Stimulated activated CD4-positive, alpha-beta T cell treated with anti-CD3 and anti-CD28 coated beads, Interleukin-12 subunit alpha, Interleukin-12 subunit beta, amount 100 ng/mL, for 4 hours (primary cell): ENCODE measurements around the gene LAMTOR4.
"Not testable (repeated sequence)": the region's sequence is repeated elsewhere in the genome, so short reads cannot be mapped to it uniquely, and the experiment has no call there.

Experiments
- DNase-seq: peaks from one replicate; pipeline ENCODE4 v3.0.0-alpha.2; 2020

Gene LAMTOR4

DNA sequence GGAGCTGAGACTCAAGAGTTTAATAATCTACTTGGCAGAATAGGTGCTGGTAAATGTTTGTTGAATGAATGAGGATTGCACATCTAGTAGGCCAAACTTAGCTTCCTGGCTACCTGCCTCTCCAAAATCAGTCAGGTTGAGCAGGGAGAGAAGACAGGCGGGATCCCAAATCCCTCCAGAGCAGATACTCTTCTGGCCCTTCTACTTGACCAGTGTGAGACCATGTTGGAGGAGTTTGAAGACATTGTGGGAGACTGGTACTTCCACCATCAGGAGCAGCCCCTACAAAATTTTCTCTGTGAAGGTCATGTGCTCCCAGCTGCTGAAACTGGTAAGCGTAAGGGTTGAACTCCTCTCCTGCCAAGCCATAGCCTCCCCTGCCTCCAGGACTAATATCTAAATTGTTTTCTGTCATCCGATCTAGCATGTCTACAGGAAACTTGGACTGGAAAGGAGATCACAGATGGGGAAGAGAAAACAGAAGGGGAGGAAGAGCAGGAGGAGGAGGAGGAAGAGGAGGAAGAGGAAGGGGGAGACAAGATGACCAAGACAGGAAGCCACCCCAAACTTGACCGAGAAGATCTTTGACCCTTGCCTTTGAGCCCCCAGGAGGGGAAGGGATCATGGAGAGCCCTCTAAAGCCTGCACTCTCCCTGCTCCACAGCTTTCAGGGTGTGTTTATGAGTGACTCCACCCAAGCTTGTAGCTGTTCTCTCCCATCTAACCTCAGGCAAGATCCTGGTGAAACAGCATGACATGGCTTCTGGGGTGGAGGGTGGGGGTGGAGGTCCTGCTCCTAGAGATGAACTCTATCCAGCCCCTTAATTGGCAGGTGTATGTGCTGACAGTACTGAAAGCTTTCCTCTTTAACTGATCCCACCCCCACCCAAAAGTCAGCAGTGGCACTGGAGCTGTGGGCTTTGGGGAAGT lies 24.2 kb upstream of the LAMTOR4 start:
- no peak for DNase-seq

DNA sequence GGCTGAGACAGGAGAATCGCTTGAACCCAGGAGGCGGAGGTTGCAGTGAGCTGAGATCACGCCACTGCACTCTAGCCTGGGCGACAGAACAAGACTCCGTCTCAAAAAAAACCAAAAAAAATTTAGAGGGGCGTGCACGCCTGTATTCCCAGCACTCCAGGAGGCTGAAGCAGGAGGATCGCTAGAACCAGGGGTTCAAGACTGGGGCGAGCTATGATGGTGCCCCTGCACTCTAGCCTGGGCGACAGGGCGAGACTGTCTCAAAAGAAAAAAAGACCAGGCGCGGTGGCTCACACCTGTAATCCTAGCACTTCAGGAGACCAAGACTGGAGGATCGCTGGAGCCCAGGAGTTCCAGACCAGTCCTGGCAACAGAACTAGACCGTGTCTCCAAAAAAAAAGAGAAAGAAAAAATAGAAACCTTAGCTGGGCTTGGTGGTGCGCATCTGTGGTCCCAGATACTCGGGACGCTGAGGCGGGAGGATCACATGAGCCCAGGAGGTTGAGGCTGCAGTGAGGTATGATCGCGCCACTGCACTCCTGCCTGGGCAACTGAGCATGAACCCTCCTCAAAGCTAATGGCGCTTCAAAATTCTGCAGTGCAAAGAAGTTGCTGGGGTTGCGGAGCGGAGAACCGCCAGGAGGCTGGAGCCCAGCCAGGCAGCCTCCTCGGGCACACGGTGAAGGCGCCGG lies 22.3 kb upstream of the LAMTOR4 start:
- DNase-seq, result peak; percentile 21

DNA sequence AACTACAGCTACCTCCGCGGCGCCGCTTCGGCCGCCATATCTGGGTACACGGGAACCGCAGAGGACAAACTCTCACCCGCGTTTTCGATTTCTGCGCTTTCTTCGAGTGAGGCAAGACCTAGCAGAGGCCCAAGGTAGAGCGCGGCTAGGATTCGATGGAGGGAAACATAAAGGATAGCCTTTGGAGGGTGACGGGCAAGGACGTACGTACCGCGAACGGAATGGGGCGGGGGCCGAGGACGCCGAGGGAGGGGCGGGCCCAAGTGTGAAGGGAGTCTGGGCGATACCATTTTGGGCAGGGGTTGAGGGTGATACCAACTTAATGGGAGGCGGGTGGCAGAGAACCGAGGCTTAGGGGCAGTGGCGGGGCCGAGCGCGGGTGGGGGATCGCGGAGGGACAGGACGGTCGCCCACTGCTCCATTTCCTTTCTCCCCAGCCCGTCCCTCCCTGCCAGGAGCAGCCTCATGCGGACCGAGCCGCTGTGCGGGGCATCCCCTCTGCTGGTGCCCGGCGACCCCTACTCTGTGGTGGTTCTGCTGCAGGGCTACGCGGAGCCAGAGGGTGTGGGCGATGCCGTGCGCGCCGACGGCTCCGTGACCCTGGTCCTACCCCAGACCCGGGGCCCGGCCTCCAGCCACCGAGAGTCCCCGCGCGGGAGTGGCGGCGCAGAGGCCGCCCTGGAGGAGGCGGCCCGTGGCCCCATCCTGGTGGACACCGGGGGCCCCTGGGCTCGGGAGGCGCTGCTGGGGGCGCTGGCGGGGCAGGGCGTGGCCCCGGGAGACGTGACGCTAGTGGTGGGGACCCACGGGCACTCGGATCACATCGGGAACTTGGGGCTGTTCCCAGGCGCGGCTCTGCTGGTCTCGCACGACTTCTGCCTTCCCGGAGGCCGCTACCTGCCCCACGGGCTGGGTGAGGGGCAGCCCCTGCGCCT lies 21.5 kb upstream of the LAMTOR4 start, which contains the start of gene MBLAC1:
Gene MBLAC1, plus strand, starts transcription at position 37 of the 935 bp plus-strand sequence. Its CDS starts 429 bp downstream, at position 466.
- DNase-seq, result peak; percentile 88

DNA sequence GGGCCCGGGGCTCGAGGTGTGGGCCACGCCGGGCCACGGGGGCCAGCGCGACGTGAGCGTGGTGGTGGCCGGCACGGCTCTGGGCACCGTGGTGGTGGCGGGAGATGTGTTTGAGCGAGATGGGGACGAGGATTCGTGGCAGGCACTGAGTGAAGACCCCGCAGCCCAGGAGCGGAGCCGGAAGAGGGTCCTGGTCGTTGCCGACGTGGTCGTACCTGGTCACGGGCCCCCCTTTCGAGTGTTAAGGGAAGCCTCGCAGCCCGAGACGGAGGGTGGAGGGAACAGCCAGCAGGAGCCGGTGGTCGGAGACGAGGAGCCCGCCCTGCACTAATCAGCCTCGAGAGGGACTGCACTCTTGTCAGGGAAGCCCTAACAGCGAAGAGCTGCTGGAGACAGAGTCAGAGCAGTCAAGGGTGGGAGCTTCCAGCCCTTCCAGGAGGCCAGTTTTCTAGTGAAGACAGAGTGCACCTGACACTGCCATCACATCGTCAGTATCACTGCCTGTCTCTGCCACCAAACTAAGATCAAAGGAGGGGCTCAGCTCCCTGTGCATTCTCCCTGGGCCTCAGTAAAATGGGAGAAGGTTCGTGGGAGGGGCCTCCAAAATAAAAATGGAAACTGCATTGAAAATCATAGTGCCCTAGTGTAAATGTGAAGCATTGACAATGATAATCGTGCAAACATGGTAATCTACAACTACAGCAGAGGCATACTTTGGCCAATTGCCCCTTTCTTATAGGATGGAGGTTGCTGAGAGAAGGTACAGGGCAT lies 20.7 kb upstream of the LAMTOR4 start:
- peak; percentile 21 for DNase-seq

DNA sequence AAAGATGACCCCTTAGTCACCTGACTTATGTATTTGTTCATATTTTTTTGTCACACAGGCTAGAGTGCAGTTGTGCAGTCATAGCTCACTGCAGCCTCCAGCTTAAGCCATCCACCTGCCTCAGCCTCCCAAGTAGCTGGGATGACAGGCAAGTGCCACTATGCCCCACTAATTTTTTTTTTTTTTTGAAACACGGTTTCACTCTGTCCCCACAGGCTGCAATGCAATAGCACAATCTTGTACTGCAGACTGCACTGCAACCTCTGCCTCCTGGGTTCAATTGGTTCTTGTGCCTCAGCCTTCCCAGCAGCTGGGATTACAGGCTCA lies 20.1 kb upstream of the LAMTOR4 start:
- DNase-seq, result no peak

DNA sequence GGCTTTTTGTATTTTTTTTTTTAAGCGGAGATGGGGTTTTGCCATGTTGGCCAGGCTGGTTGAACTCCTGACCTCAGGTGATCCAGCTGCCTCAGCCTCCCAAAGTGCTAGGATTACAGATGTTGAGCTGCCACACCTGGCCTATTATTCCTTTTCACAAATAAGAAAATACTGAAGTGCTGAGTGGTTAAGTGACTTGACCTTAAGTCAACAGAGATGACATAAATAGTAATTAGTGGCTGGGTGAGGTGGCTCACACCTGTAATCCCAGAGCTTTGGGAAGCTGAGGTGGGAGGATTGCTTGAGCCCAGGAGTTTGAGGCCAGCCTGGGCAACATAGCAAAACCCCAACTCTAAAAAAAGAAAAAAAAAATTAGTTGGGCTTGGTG lies 18.5 kb upstream of the LAMTOR4 start:
- DNase-seq, result not testable (repeated sequence)

DNA sequence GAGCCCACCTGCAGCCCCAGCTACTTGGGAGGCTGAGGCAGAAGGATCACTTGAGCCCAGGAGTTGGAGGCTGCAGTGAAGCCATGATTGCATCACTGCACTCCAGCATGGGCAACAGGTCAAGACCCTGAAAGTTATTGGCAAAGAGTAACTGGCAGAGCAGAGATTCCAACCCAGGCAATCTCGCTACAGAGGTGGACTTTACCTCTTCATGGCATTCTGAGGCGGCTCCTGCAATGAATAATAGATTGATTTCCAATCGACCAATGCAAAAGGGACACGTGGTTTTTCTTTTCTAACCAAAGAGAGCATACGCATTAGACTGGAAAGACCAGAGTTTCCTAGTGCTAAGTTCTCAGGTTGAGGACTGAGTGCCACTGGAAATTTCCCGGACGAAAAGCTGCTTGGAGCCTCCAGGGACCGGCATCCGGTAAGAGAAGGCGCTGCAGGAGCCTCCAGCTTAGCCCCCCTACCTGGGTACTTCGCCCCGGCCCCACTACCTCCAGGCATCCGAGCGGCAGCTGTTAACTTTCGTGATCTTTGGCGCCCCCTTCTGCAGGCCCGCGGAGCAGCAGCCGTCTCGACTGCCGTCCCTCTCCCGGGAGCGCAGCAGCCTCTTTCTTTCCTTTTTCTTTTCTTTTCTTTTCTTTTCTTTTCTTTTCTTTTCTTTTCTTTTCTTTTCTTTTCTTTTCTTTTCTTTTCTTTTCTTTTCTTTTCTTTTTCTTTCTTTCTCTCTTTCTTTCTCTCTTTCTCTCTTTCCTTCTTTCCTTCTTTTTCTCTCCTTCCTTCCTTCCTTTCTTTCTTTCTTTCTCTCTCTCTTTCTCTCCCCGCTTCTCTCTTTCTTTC lies 17.9 kb upstream of the LAMTOR4 start:
- DNase-seq, result peak; percentile 81

DNA sequence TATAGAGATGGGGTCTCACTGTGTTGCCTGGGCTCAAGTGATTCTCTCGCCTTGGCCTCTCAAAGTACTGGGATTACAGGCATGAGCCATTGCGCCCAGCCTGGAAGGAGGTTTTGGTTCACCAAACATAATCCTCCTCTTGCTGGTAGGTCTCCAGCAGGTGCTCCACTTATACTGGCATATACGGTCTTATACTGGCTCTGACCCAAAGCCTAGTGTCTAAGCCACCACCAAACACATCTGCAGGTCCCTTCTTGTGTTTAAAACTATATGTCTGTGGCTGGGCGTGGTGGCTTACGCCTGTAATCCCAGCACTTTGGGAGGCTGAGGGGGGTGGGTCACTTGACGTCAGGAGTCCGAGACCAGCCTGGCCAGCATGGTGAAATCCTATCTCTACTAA lies 16.6 kb upstream of the LAMTOR4 start:
- no peak for DNase-seq

DNA sequence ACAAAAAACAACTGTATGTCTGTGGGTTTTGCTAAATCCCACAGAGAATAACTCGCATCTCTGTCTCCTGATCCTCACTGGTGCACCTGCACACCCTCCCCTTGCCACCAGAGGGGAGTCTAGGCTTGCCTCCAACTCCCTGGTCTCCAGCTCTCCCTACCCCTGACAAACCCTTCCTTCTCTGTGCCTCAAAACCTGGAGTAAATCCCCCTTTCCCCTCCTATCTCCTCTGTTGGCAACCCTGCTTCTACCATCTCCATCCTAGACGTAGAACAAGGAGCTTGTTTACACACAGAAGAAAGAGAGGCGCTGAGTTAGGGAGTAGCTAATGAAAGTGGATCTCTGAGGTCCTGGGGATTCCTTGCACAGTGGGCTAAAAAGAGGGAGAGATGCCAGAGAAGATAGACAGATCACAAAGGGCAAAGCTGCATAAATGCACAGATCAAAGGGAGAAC lies 16.0 kb upstream of the LAMTOR4 start:
- peak; percentile 57 for DNase-seq

DNA sequence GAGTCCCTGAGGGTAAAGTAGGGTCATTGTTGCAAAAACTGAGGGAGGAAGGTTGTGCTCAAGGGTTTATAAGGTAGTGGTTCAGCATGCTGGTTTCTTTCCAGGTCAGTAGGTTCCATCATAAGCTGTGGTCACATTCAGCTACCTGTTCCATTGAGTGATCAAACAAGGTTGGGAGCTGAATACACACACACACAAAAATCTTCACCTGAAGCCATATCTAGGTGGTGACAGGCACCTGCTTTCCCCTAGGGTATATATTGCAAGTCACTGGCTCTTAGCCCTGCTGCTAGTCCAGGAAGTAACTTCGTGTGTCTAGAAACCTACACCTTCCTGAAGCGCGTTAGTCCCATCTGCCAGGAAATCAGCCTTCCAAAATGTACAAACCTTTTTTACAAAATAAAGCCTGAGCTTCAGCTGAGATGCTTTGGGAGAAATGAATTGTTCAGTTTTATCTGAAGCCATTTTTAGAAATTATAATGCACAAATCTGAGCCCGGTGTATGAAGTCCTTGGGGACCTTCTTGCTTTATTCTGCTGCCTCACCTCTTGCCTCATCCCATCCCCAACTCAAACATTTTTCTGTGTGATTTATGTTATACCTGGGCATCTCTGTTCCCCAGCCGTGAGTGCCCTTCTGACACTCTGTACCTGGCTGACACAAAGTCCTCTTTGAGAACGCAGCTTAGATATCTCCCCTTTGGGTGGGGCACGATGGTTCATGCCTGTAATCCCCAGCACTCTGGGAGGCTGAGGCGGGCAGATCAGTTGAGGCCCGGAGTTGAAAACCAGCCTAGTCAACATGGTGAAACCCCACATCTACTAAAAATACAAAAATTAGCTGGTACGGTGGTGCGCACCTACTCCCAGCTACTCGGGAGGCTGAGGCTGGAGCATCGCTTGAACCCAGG lies 10.6 kb upstream of the LAMTOR4 start:
- DNase-seq, result no peak

DNA sequence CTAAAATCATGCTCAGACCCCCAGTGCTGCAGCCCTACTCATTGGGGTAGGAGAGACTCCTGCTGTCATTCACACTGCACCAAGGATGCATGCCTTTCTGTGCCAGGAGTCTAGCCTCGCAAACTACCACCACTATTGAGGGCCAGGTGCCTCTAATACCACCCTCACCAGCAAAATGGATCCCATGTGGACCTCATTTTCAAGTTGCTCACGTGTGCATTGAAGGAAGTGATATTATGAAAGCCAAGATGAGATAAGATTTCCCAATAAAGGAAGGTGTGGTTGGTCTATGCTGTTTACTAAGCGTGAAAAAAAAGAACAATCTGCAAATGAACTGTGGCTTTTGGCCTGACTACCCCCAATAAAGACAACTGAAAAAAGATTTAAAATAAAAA lies 7.2 kb upstream of the LAMTOR4 start:
- DNase-seq, result no peak

DNA sequence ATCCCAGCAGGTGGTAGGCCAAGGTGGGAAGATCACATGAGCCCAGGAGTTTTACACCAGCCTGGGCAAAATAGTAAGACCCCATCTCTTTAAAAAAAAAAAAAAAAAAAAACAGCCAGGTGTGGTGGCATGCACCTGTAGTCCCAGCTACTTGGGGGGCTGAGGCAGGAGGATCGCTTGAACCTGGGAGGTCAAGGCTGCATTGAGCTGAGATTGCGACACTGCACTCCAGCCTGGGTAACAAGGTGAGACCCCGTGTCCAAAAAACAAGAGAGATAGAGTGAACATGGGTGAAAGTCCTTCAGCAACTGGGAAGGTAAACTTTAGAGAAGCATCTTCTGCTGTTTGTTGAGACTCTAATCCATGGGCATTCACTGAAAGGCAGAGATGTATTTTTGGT lies 6.3 kb upstream of the LAMTOR4 start:
- DNase-seq, result no peak

DNA sequence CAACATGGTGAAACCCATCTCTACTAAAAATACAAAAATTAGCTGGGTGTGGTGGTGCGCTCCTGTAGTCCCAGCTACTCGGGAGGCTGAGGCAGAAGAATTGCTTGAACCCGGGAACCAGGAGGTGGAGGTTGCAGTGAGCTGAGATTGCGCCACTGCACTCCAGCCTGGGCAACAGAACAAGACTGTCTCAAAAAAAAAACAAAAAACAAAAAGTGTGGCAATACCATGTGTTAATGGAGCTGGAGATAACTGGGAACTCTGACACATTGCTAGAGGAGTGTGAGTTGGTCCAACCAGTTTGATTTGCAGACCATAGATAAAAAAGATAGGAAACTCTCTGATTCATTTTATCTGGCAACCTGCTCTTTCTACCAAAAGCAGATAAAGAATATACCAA lies 2.4 kb upstream of the LAMTOR4 start:
- not testable (repeated sequence) for DNase-seq

DNA sequence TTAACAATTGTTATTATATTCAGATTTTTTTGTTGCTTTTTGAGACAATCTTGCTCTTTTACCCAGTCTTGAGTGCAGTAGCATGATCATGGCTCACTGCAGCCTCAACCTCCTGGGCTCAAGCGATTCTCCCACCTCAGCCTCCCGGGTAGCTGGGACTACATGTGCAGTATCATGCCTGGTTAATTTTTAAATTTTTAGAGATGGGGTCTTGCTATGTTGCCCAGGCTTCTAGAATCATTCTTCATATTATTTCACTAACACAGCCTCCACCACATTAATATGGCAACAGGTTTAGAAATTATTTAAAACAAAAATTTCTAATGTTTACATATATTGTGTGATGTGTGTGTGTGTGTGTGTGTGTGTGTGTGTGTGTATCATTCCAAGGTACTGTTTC lies 1.4 kb upstream of the LAMTOR4 start:
- DNase-seq, result no peak

DNA sequence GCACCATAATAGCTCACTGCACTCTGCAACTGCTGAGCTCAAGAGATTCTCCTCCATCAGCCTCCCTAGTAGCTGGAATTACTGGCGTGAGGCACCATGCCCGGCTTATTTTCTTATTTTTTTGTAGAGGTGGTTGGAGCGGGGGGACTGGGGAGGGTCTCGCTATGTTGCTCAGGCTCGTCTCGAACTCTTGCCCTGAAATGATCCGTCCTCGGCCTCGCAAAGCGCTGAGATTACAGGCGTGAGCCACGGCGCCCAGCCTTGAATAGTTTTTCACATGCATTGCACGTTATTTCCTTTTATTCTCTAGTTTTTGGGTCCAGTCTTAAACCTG lies 526 bp upstream of the LAMTOR4 start:
- DNase-seq, result no peak

DNA sequence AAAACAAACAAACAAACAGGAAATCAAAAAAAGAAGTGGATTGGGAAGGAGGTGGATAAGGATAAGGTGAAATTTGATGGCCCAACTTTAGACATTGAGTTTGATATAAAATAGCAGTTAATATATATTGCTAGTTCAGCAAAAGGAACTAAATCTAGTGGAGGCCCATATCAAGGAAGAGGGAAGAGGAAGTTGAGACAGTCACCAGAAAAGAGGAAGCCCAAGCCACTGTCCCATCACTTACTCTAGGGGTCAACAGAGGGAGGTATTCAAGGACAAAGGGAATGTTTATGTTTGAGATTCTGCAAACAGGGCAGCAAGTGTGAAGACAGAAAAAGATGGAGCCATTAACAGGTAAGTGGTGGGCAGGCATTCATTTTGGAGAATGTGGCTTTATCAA lies 3.7 kb downstream of the LAMTOR4 start:
- DNase-seq, result no peak

DNA sequence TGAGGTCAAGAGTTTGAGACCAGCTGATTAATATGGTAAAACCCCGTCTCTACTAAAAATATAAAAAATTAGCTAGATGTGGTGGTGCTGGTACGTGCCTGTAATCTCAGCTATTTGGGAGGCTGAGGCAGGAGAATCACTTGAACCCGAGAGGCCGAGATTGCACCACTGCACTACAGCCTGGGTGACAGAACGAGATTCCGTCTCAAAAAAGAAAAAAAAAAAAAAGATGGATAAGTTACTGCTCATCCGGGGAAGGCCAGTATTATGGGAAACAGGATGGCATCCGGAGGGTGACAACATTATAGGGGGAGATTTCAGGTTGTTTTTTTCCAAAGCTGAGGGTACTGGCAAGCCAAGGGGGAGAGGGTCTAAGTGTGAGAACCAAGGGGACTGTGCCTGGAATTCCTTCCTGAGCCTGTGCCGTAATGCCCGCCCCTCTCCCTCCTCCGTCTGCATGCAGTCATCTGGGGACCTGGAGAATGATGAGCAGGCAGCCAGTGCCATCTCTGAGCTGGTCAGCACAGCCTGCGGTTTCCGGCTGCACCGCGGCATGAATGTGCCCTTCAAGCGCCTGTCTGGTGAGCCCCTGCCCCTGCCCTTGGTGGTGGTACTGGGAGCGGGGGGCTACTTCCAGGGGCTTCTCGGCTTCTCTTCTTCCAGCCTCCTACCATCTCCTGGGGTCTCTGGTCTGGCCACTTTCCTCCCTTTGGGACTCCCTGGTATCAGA lies 4.4 kb downstream of the LAMTOR4 start:
- DNase-seq, result no peak

DNA sequence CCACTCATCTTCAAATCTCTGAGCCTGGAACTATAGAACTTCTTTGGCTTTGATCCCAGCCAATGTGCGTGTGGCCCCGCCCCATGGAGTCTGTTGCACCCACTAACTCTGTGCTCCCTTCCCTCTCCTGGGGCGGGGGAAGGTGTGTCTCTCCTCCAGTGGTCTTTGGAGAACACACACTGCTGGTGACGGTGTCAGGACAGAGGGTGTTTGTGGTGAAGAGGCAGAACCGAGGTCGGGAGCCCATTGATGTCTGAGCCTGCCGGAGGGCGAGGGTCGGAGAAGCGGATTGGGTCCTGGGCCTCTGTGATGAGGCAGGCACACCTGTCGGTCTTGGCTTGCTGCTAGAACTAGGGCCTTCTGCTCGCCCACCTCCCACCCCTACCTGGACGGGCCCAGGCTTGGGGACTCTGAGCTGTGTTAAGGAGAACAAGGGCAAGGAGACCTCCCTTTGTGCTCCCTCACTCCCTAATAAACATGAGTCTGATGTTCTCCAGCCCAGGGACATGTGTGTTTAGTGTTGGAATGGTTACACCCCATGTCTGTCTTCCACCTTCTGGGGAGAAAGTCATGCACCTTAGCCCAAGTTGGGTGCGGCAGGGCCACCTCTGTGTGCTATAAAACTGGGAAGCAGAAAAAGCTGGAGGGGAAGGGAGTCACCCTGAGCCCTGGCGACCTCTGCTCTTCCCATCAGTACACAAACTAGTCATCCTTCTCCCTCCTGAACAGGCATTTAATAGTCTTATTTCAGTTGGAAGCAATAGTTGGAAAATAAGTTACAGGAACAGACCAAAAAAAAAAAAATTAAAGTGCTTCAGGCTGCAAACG lies 5.2 kb downstream of the LAMTOR4 start:
- DNase-seq, result no peak
